ENCODE measurements around the gene FEV.

GRCh38 chr2:218999881-219000568 is 15.0 kb upstream of the FEV start:
- TF ChIP-seq POLR2A (IDR thresholded peaks at IDR 0.05), result no peak
- no peak for TF ChIP-seq CTCF (IDR thresholded peaks at IDR 0.05)
